HG02610 (cell line): Measurements from ENCODE around the gene CAMK2B.
"Not testable (repeated sequence)": the region's sequence is repeated elsewhere in the genome, so short reads cannot be mapped to it uniquely, and the experiment has no call there.

Experiments used
- ATAC-seq: cut with Tn5 transposase; IDR thresholded peaks from one replicate; pipeline ENCODE4 v1.9.1; 2021; ENCODE audit warnings: mild to moderate bottlenecking, moderate library complexity; ENCODE audit not compliant: unreplicated experiment

The CAMK2B gene

GRCh38 chr7:44219371-44220045 lies 105.9 kb downstream of the CAMK2B start:
- no peak for ATAC-seq

GRCh38 chr7:44218418-44219201 lies 106.8 kb downstream of the CAMK2B start:
- ATAC-seq: no peak

- ATAC-seq: no peak
These were observed 107.5 kb downstream of the CAMK2B start for GRCh38 chr7:44217852-44218402.

- ATAC-seq: no peak
These were observed 108.1 kb downstream of the CAMK2B start for GRCh38 chr7:44217223-44217714.

- ATAC-seq: no peak
These were observed 108.7 kb downstream of the CAMK2B start for GRCh38 chr7:44216521-44217222.

- no peak for ATAC-seq
These were observed 109.4 kb downstream of the CAMK2B start for GRCh38 chr7:44216019-44216418.

GRCh38 chr7:44215531-44215930 lies 109.9 kb downstream of the CAMK2B start:
- ATAC-seq: no peak

GRCh38 chr7:44213877-44214388 lies 111.5 kb downstream of the CAMK2B start:
- no peak for ATAC-seq

DNA sequence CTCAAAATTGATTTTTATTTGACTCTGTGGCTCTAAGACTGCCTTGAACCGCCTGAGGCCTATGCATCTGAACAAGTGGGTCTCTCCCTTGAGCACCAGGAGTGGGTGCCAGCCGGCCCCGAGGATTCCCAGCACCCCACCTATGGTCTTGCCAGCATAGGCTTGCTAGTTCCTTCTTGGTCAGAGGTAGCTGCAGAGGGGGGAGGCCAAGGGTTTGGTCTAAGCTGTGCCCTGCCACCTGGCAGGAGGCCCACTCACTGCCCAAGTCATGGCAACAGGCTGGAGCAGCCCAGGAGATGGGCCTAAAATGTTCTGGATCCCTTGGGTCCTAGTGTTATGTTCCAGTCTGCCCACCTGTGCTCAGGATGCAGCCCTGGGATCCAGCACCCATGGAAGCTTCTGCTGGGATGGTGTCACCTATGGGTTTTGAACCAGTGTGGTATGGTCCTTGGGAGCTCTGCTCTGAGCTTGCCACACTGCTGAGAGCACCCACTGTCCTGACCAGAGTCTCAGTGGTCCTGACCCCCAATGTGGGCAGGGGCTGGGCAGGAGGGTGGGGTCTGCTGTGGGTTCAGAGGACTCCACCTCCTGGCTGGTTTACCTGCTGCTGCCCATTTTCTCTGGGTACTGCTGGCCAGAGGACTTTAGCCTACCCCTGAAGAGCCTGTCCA lies 112.1 kb downstream of the CAMK2B start:
- no peak for ATAC-seq

- no peak for ATAC-seq
These were observed 112.7 kb downstream of the CAMK2B start for GRCh38 chr7:44212581-44213184.

DNA sequence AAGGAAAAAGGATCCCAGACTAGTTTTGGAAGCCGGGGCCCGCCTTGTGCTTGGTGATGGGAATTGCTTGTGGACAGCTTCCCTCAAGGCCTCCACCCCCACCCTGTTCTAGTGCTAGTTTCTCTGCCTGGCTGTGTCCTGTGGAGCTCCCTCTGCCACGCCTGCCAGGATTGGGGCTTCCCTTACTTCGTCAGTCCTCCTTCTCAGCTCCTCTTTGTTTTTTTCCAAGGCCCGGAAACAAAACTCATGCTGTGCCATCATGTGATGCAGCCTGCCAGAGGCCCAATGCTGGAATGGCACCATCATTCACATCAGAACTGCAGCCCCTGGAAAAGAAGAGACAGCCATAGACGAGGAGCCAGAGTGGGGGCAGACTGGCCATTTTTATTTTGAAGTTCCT lies 113.4 kb downstream of the CAMK2B start:
- no peak for ATAC-seq

DNA sequence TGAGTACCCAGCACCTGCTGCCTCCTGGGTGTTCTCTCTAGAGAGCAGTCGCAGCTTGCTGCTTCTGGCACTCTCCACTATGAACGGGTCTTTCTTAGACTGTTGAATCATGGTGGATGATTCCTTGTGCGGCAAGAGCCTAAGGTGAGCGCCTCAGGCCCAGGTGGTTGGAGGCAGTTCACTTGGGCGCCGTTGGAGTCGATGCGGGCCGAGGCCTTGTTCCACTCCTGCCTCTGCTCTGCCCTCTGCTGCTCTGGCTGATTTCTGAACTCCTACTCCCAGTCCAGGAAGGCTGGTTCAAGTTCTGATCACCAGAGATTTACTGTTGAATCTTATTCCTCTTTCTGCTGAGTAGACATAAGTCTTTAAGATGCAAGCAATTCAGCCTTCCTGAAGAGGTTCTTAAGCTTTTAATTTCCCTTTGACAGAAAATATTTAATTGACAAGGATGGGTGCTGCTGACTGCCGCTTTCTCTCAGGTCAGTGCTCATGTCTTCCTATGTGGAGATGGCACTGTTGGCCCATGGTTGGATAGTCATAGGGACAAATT lies 114.2 kb downstream of the CAMK2B start:
- ATAC-seq: no peak

GRCh38 chr7:44210107-44210506 lies 115.3 kb downstream of the CAMK2B start:
- no peak for ATAC-seq

GRCh38 chr7:44208085-44208484 lies 117.3 kb downstream of the CAMK2B start:
- no peak for ATAC-seq

- no peak for ATAC-seq
These were observed 119.4 kb downstream of the CAMK2B start for GRCh38 chr7:44206008-44206407.

GRCh38 chr7:44201813-44202212 lies 123.6 kb downstream of the CAMK2B start:
- no peak for ATAC-seq

GRCh38 chr7:44200699-44201461 lies 124.5 kb downstream of the CAMK2B start, which contains the start of gene YKT6:
TSS of gene YKT6 (plus strand) at chr7:44200978. CDS start at chr7:44201136, 158 bp downstream.
- ATAC-seq: peak; percentile 99

DNA sequence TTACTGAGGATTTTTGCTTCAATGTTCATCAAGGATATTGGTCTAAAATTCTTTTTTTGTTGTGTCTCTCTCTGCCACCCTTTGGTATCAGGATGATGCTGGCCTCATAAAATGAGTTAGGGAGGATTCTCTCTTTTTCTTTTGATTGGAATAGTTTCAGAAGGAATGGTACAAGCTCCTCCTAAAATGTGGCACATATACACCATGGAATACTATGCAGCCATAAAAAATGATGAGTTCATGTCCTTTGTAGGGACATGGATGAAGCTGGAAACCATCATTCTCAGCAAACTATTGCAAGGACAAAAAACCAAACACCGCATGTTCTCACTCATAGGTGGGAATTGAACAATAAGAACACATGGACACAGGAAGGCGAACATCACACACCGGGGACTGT lies 125.2 kb downstream of the CAMK2B start:
- not testable (repeated sequence) for ATAC-seq

- ATAC-seq: no peak
These were observed 127.9 kb downstream of the CAMK2B start for GRCh38 chr7:44197474-44197873.
